IMR-90 (cell line): ENCODE data around the gene MMS19. TPM values are rescaled to one million over a fixed set of nuclear protein-coding genes. Genes with fewer than 3 reads are reported as not detected.
A peak's percentile ranks its signal among the peaks of the same experiment; 100 is the strongest.

ENCODE experiments used
- ATAC-seq: fragments of 200-7000 bp; cut with Tn5 transposase; 2 replicates; pipeline ENCODE4 v1.9.1; 2020; ENCODE audit warnings: low read depth, mild to moderate bottlenecking, moderate library complexity
- BruUV-seq: library from RNA; stranded (reverse); fragments of 400-500 nt; replicated peaks from 2 replicates; lab custom pipeline; 2021; lab: Mats Ljungman, UMichigan
- CTCF ChIA-PET: fragments of 300-600 bp; formaldehyde crosslinking; extraction: SDS; loops from one replicate; lab custom pipeline; 2021; ENCODE audit warnings: antibody characterized with exemption; lab: Yijun Ruan, JAX
- POLR2A ChIA-PET: fragments of 300-600 bp; sonication (Branson Sonifier 250); formaldehyde crosslinking; loops from one replicate; lab custom pipeline; 2022; ENCODE audit warnings: antibody characterized with exemption; ENCODE audit not compliant: unreplicated experiment; lab: Charles Lee
- DNase-seq: peaks from one replicate; pipeline ENCODE4 v3.0.0; 2013
- H2AFZ ChIP-seq: replicated peaks from 2 replicates; pipeline ENCODE3; 2013; ENCODE audit warnings: low read length, mild to moderate bottlenecking; ENCODE audit not compliant: poor library complexity
- H2AK5ac ChIP-seq: 2 replicates; pipeline ENCODE4 v1.6.1; 2013; ENCODE audit warnings: low read depth, low read length, inconsistent platforms
- H2AK9ac ChIP-seq: replicated peaks from 2 replicates; pipeline ENCODE3; 2013; ENCODE audit warnings: mild to moderate bottlenecking, low read depth, low read length, moderate library complexity; ENCODE audit not compliant: poor library complexity
- H2BK120ac ChIP-seq: 2 replicates; pipeline ENCODE4 v1.6.1; 2013; ENCODE audit warnings: low read depth, low read length, inconsistent platforms
- H2BK15ac ChIP-seq: 3 replicates; pipeline ENCODE4 v1.6.1; 2013; ENCODE audit warnings: low read depth, low read length, inconsistent platforms
- H2BK20ac ChIP-seq: 2 replicates; pipeline ENCODE4 v1.6.1; 2013; ENCODE audit warnings: low read depth, mild to moderate bottlenecking, inconsistent platforms, low read length, moderate library complexity
- H2BK5ac ChIP-seq: 2 replicates; pipeline ENCODE4 v1.6.1; 2013; ENCODE audit warnings: mild to moderate bottlenecking, low read depth, low read length, inconsistent platforms; ENCODE audit not compliant: poor library complexity, severe bottlenecking
- H3K14ac ChIP-seq: replicated peaks from 2 replicates; pipeline ENCODE4 v1.6.1; 2013; ENCODE audit warnings: low read depth, low read length, inconsistent platforms
- H3K18ac ChIP-seq: 2 replicates; pipeline ENCODE4 v1.6.1; 2013; ENCODE audit warnings: low read depth, low read length, control low read depth
- H3K23ac ChIP-seq: 2 replicates; pipeline ENCODE4 v1.6.1; 2013; ENCODE audit warnings: low read depth, low read length, inconsistent platforms
- H3K27ac ChIP-seq: 2 replicates; pipeline ENCODE4 v1.5.1; 2013; ENCODE audit warnings: mild to moderate bottlenecking, control low read depth, low read length; ENCODE audit not compliant: insufficient read depth
- H3K27me3 ChIP-seq: 2 replicates; pipeline ENCODE4 v1.6.1; 2013; ENCODE audit warnings: low read length; ENCODE audit not compliant: control insufficient read depth, insufficient read depth
- H3K36me3 ChIP-seq: 2 replicates; pipeline ENCODE4 v1.6.1; 2013; ENCODE audit warnings: low read length, mixed read lengths; ENCODE audit not compliant: control insufficient read depth, insufficient read depth
- H3K4ac ChIP-seq: 2 replicates; pipeline ENCODE4 v1.6.1; 2013; ENCODE audit warnings: low read depth, low read length, inconsistent platforms
- H3K4me1 ChIP-seq: 2 replicates; pipeline ENCODE4 v1.6.1; 2013; ENCODE audit warnings: low read length, mixed read lengths; ENCODE audit not compliant: control insufficient read depth, insufficient read depth
- H3K4me2 ChIP-seq: 2 replicates; pipeline ENCODE4 v1.6.1; 2013; ENCODE audit warnings: low read depth, mild to moderate bottlenecking, control low read depth, low read length, moderate library complexity
- H3K4me3 ChIP-seq: 2 replicates; pipeline ENCODE4 v1.5.1; 2013; ENCODE audit warnings: low read depth, mild to moderate bottlenecking, control low read depth, low read length, moderate library complexity; ENCODE audit not compliant: insufficient read depth
- H3K56ac ChIP-seq: 2 replicates; pipeline ENCODE4 v1.6.1; 2013; ENCODE audit warnings: low read length, inconsistent platforms; ENCODE audit not compliant: insufficient read depth; ENCODE audit errors: extremely low read depth
- H3K79me1 ChIP-seq, 2 experiments: 2 replicates each; pipeline ENCODE4 v1.6.1; 2013; ENCODE audit warnings: low read length in 2 of 2, inconsistent platforms in 1 of 2, low read depth in 1 of 2
- H3K9ac ChIP-seq: 2 replicates; pipeline ENCODE4 v1.6.1; 2013; ENCODE audit warnings: low read depth, low read length, control low read depth
- H3K9me1 ChIP-seq: 2 replicates; pipeline ENCODE4 v1.6.1; 2013; ENCODE audit warnings: low read length, inconsistent platforms; ENCODE audit not compliant: insufficient read depth
- H3K9me3 ChIP-seq: 2 replicates; pipeline ENCODE4 v1.6.1; 2013; ENCODE audit warnings: low read length; ENCODE audit not compliant: control insufficient read depth, insufficient read depth
- H4K20me1 ChIP-seq: 2 replicates; pipeline ENCODE4 v1.6.1; 2013; ENCODE audit warnings: low read length, inconsistent platforms; ENCODE audit not compliant: insufficient read depth
- H4K5ac ChIP-seq: 2 replicates; pipeline ENCODE4 v1.6.1; 2013; ENCODE audit warnings: mild to moderate bottlenecking, low read depth, low read length, control low read depth
- H4K8ac ChIP-seq, 2 experiments: 2 replicates each; pipeline ENCODE4 v1.6.1; 2013; ENCODE audit warnings: low read depth in 2 of 2, low read length in 2 of 2, control low read depth in 1 of 2, inconsistent platforms in 1 of 2
- H4K91ac ChIP-seq: 2 replicates; pipeline ENCODE4 v1.6.1; 2013; ENCODE audit warnings: low read depth, low read length, inconsistent platforms; ENCODE audit not compliant: insufficient read depth
- CHD1 ChIP-seq: IDR thresholded peaks from 2 replicates; pipeline ENCODE4 v1.6.1; 2012; ENCODE audit warnings: low read depth, low read length, improper control_type of control experiment
- MAFK ChIP-seq: IDR thresholded peaks from 2 replicates; pipeline ENCODE4 v1.6.1; 2012; ENCODE audit warnings: low read depth, low read length, improper control_type of control experiment
- WGBS, 2 experiments: methylation state at CpG; one replicate each; pipeline versions ENCODE4 v1.1.5 to v1.1.7; 2013; ENCODE audit warnings: missing lambda C conversion rate in 2 of 2; ENCODE audit not compliant: insufficient read length in 1 of 2; ENCODE audit errors: extremely low coverage in 2 of 2; 5-methylcytosine and 5-hydroxymethylcytosine counted together
- dilution Hi-C: fragments of 300-500 bp; cut with HindIII; formaldehyde crosslinking; loops from one replicate; pipeline ENCODE4 v1.14.3; 2018; ENCODE audit warnings: low sequenced_read_pairs; ENCODE audit not compliant: unreplicated experiment
- in situ Hi-C: fragments of 300-500 bp; cut with MboI; formaldehyde crosslinking; loops from 3 replicates; pipeline ENCODE4 v1.14.3; 2019; ENCODE audit warnings: low sequenced_read_pairs, inconsistent platforms, mixed read lengths
- intact Hi-C: fragments of 100-400 bp; cut with micrococcal nuclease; formaldehyde crosslinking; loops from 2 replicates; pipeline ENCODE4 v1.10.0; 2022
- polyA plus RNA-seq, 3 experiments: library from polyadenylated mRNA; depleted of rRNA; stranded (reverse); fragments of >200 nt; gene quantifications; 2 replicates each; pipeline ENCODE4 v1.2.3, GENCODE V29; 2012; ENCODE audit warnings: low replicate concordance in 1 of 3
- total RNA-seq: library from RNA; depleted of rRNA; stranded (reverse); fragments of >200 nt; gene quantifications from 2 replicates; pipeline ENCODE4 v1.2.3, GENCODE V29; 2012
- TF ChIP-seq, protein P1 (sequence below): conservative IDR thresholded peaks from 2 replicates; pipeline ENCODE4 v1.5.1; 2012; ENCODE audit warnings: mild to moderate bottlenecking, low read depth, low read length, improper control_type of control experiment

The MMS19 gene
- total and polyA plus RNA-seq, 2 of the 4 experiments (the other 2 are of a cell fraction): 70.1 to 72.7 TPM

DNA sequence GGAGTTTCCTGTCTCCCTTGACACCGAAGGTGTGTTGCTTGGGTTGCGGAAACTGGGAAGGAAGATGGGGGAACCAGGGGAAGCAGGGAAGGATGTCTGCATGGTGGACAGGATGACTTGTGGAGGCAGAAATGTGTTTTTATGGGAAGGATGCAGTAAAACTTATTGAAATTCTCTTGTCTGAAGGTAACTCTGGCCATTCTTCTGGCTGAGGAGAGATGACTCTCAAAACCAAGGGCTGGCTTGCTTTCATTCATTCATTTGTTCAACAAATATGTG lies 2.0 kb upstream of the MMS19 start:
- POLR2A ChIA-PET: no interaction called here
- Histone ChIP-seq H3K56ac (peak overlapping the region; percentile 63; the same call in 1 of the 2 replicates), H3K27ac (peak overlapping the region; percentile 79), H4K20me1 (peaks cover 57% of the 10 kb centered on the region), H4K8ac (peak overlapping the region; percentile 20 to 59; a peak in 2 of 4 replicates), H2BK120ac (peak overlapping the region; percentile 21; the same call in 1 of the 2 replicates), H4K5ac (peak overlapping the region; percentile 13; the same call in 1 of the 2 replicates), H3K18ac (peak overlapping the region; percentile 15; the same call in 1 of the 2 replicates), H3K79me1 (peaks cover 36 to 77% of the 10 kb centered on the region in 2 experiments), H3K14ac (peak overlapping the region; percentile 85), H2AK5ac (peak overlapping the region; percentile 74; the same call in 1 of the 2 replicates), H2AFZ (peak overlapping the region; percentile 88), H3K4me3 (peak overlapping the region; percentile 82), H3K27me3 (no peaks in the 10 kb centered on the region), H3K4ac (peak overlapping the region; percentile 58; the same call in 1 of the 2 replicates), H3K9me3 (no peaks in the 10 kb centered on the region), H3K36me3 (0 out of 2 replicates have a peak, but pooled peaks cover 2% of the 10 kb centered on the region), H2BK5ac (peak overlapping the region; percentile 32), H3K23ac (peak overlapping the region; percentile 79), H3K9ac (peak overlapping the region; percentile 85), H3K4me1 (peaks cover 4% of the 10 kb centered on the region), H4K91ac (peak overlapping the region; percentile 48; the same call in 1 of the 2 replicates), H2BK15ac (no peak overlapping the region; the same call in 2 of the 3 replicates), H2AK9ac (peak overlapping the region; percentile 43), H3K4me2 (peak overlapping the region; percentile 94), H2BK20ac (peak overlapping the region; percentile 41), H3K9me1 (peaks cover 27% of the 10 kb centered on the region)
- BruUV-seq: no TSS peak
- no peak for TF ChIP-seq CHD1
- TF ChIP-seq, protein P1, sequence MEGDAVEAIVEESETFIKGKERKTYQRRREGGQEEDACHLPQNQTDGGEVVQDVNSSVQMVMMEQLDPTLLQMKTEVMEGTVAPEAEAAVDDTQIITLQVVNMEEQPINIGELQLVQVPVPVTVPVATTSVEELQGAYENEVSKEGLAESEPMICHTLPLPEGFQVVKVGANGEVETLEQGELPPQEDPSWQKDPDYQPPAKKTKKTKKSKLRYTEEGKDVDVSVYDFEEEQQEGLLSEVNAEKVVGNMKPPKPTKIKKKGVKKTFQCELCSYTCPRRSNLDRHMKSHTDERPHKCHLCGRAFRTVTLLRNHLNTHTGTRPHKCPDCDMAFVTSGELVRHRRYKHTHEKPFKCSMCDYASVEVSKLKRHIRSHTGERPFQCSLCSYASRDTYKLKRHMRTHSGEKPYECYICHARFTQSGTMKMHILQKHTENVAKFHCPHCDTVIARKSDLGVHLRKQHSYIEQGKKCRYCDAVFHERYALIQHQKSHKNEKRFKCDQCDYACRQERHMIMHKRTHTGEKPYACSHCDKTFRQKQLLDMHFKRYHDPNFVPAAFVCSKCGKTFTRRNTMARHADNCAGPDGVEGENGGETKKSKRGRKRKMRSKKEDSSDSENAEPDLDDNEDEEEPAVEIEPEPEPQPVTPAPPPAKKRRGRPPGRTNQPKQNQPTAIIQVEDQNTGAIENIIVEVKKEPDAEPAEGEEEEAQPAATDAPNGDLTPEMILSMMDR: no peak
- no peak for TF ChIP-seq MAFK
- 100% methylated on average over 1 of the region's 2 CpGs; no CpG with 5 or more reads in 1 of the 2 experiments for WGBS, 2 experiments
- dilution Hi-C loops (no loop called here), in situ Hi-C loops (no loop called here), intact Hi-C loops (no loop called here)
- ATAC-seq (no peak), DNase-seq (no peak)
- CTCF ChIA-PET: interaction anchor here (1.0 kb wide), 1 partner anchor 53 kb away, joined by 3 read pairs; no protein-coding TSS in a partner anchor
